NCI-H1092 (cell line): ENCODE results near the gene RARRES2.
"Not testable (repeated sequence)": the region's sequence is repeated elsewhere in the genome, so short reads cannot be mapped to it uniquely, and the experiment has no call there.

Experiments used
- DNase-seq: peaks from one replicate; lab custom pipeline; 2025; lab: John Stamatoyannopoulos, UW

Gene RARRES2

DNA sequence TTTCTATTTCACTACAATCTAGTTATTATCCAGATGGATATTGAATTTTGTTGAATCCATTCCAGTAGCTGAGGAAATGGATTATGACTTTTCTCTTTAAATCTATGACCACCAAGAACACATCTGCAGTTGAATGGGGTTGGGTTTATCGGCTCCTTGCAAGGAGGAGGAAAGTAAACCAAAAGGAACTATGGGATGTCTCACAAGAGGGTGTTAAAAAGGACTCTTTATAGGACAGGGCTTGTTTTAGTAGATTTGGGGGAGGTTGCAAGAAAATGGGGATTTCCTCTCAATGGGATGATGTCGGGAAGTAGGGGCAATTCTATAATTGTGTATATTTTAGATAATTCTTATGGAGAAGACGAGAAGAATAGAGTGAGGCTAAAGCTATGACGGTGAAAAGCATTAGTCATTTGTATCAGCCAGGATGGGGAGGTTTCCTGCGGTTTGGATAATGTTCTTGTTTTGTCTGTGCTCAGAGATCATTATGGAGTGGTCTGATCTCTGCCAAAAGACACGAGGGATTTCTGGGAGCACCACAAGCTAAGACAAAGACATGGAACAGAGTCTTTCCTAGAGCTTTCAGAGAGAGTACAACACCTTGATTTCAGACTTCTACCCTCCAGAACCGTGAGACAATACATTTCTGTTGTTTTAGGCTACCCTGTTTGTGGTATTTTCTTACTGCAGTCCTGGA, 23.5 kb downstream of the RARRES2 start:
- DNase-seq = no peak

DNA sequence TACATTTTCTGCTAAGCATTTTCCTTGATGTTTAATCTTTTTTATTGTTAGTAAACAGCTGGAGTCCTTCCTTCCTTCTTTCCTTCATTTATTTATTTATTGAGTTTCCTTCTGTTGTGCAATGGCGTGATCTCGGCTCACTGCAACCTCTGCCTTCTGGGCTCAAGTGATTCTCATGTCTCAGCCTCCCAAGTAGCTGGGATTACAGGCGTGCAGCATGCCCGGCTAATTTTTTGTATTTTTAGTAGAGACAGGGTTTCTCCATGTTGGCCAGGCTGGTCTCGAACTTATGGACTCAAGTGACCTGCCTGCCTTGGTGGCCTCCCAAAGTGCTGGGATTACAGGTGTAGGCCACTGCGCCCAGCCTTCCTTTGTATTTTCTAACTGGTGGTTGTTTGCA, 24.4 kb downstream of the RARRES2 start:
- DNase-seq = not testable (repeated sequence)

DNA sequence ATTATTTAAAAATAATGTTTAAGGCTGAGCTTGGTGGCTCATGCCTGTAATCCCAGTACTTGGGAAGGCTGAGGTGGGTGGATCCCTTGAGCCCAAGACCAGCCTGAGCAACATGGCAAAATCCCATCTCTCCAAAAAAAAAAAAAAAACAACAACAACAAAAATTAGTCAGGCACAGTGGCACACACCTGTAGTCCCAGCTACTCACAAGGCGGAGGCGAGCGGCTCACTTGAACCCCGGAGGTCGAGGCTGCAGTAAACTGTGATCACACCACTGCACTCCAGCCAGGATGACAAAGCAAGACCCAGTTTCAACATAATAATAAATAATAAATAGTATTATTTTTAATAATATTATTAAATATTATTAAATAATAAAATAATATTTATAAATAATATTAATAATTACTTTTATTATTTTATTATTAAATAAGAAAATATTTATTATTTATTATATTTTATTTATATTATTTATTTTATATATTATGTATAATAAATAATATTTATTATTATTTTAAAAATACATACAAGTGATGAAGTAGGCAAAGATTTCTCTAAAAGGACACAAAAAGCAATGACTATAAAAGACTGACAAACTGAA, 26.7 kb downstream of the RARRES2 start:
- DNase-seq = no peak

DNA sequence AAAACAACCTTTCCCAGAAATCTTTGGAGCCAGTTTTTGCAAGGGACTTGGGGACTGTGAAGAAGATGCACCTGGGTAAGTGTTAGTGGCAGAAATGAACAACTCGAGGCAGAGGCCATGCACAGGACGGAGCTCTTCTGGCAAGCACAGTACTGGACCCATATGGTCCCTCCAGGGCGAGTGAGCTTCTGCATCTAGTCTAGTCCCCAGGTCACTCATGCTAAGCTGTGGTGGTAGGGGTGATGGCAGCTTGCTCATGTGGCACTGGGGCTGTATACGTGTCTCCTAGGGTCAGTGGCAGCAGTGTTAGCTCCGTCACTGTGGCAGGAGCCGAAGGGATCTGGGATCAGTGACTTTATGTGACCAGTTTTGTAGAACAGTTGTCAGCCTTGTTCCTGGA, 27.6 kb downstream of the RARRES2 start:
- DNase-seq = no peak

DNA sequence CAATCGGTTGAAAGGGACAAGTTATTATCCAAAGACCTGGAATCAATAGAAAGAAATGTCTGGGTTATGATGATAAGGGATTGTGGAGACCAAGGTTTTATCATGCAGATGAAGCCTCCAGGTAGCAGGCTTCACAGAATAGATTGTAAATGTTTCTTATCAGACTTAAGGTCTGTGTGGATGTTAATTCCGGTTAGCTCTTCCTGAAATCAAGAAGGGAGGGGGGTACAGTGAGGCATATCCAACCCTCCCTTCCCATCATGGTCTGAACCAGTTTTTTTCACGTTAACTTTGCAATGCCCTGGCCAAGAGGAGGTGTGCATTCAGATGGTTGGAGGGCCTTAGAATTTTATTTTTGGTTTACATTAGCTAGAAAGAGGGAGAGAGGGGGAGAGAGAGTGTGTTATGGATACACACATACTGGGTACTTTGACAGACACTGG, 28.0 kb downstream of the RARRES2 start:
- DNase-seq = no peak

DNA sequence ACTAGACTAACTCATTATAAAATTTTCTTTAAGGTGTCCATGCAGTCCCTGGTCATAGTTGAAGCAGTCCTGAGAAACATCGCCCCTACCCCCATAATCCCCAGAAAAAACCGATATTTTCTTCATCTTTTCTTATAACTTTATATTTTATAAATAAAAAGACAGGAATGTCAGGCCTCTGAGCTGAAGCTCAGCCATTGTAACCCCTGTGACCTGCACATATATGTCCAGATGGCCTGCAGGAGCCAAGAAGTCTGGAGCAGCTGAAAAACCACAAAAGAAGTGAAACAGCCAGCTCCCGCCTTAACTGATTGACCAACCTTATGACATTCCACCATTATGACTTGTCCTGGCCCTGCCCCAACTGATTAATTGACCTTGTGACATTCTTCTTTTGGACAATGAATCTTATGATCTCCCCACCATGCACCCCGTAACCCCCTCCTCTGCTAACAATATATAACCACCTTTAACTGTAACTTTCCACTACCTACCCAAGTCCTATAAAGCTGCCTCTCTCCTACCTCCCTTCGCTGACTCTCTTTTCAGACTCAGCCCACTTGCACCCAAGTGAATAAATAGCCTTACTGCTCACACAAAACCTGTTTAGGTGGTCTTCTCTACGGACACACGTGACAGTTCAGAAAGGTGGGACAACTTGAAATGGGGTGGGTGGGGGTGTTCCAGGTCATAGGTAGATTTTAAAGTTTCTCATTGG, 28.6 kb downstream of the RARRES2 start:
- not testable (repeated sequence) for DNase-seq

DNA sequence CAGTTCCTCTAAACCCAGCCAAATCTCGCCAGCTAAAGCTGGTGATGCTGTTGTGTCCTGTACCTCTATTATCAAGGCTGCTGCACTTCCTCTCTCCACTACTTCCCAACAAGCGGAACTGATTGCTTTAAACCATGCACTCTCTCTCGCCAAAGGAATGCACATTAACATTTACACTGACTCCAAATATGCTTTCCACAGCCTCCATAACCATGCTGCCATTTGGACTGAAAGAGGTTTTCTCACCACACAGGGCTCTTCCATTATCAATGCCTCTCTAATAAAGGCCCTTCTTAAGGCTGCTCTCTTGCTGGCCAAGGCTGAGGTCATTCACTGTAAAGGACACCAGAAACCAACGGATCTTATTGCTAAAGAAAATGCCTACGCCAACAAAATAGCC, 29.7 kb downstream of the RARRES2 start:
- no peak for DNase-seq

DNA sequence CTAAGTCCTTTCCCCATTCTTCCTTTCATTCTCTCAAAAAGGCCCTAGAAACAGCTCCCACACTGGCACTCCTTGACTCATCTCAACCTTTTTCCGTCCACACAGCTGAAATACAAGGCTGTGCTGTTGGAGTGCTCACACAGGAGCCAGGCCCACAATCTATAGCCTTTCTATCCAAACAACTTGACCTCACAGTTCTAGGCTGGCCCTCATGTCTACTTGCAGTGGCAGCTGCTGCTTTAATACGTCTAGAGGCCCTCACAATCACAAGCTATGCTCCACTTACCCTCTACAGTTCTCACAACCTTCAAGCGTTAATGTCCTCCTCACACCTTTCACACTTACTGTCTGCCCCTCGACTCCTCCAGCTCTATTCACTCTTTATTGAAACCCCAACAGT, 30.3 kb downstream of the RARRES2 start:
- no peak for DNase-seq

DNA sequence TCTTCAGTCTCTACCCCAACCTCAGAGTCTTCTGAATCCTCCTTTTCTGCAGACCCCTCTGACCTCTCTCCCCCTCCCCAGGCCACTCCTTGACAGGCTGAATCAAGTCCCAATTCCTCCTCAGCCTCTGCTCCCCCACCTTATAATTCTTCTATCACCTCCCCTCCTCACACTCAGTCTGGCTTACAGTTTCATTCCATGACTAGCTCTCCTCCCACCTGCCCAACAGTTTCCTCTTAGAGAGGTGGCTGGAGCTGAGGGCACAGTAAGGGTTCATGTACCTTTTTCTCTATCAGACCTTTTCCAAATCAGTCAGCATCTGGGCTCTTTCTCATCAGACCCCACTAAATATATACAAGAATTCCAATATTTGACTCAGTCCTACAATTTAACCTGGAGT, 32.9 kb downstream of the RARRES2 start:
- DNase-seq = no peak

DNA sequence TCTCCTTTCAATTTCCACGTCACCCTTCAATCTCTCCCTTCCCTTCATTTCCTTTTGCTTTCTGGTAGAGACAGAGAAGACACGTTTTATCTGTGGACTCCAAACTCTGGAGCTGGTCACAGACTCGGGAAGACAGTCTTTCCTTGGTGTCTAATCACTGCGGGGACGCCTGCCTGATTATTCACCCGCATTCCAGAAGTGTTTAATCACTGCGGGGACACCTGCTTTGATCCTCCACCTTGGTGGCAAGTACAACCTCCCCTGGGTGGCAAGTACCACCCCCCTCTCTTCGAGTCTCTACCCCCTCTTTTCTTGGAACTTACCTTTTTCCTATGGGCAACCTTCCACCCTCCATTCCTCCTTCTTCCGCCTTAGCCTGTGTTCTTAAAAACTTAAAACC, 33.5 kb downstream of the RARRES2 start:
- DNase-seq = no peak

DNA sequence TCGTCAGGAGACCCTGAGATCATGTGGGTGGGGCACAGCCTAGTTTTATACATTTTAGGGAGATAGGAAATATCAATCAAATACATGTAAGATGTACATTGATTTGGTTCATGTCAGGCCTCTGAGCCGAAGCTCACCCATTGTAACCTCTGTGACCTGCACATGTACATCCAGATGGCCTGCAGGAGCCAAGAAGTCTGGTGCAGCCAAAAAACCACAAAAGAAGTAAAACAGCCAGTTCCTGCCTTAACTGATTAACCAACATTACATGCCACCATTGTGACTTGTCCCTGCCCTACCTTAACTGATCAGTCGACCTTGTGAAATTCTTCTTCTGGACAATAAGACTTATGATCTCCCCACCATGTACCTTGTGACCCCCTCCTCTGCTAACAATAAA, 34.3 kb downstream of the RARRES2 start:
- no peak for DNase-seq

DNA sequence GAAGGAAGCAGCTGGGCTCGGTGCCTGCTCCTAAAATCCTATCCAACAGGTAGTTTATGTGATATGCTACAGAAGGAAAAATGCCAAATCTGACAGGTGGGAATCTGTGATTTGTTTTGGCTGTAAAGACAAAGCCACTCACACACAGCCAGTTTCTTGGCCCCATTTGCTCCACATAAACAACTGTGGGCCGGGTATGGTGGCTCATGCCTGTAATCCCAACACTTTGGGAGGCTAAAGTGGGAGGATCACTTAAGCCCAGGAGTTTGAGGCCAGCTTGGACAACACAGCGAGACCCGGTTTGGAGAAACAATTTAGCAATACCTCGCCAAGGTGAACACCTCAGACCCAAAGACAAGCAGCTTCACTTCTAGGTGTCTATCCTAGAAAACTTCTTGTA, 35.1 kb downstream of the RARRES2 start:
- DNase-seq = not testable (repeated sequence)

DNA sequence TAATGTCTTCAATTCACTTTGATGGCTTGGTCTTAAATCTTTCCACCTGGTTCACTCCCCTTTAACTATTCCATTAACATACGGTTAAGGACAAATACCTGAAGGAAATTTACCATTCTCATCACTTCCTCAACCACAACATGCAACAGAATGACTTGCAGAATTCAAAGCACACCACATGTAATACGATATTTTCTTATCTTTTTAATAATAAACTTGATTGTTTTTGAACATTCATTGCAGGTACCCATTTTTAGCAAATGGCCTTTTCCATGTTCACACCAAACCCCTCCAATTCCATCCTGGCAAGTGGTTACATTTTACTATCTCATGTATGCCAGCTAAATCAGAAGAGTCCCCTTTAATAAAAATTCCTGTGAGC, 35.5 kb downstream of the RARRES2 start:
- not testable (repeated sequence) for DNase-seq

DNA sequence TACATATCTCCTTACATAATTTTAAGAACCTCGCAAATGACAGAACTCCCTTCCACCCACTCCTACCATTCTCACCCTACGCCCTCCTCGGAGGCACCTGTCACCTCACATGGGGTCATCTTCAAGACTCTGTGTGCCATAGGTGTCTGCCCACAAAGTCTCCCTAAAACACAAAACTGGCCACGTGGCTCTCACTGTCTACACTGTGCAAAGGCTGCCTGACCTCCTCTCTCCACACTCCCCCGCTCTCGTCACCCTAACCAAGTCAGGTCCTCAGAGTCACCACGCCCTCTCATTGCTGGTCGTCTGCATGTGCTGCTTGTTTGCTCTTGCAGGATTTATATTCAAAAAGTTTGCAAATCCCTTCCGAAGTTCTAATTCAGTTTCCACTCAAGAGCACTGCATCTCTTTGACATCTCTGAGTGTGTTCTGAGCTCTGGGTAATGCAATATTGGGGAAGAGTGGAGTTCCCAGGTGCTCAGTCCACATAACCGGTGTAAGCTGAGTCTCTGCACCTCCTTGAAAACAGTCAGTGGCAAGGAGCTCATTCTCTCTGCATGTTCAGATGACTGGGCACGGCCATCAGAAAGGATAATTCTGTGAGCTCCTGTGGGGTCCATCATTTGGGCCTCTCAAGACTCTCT, 36.0 kb downstream of the RARRES2 start:
- not testable (repeated sequence) for DNase-seq

DNA sequence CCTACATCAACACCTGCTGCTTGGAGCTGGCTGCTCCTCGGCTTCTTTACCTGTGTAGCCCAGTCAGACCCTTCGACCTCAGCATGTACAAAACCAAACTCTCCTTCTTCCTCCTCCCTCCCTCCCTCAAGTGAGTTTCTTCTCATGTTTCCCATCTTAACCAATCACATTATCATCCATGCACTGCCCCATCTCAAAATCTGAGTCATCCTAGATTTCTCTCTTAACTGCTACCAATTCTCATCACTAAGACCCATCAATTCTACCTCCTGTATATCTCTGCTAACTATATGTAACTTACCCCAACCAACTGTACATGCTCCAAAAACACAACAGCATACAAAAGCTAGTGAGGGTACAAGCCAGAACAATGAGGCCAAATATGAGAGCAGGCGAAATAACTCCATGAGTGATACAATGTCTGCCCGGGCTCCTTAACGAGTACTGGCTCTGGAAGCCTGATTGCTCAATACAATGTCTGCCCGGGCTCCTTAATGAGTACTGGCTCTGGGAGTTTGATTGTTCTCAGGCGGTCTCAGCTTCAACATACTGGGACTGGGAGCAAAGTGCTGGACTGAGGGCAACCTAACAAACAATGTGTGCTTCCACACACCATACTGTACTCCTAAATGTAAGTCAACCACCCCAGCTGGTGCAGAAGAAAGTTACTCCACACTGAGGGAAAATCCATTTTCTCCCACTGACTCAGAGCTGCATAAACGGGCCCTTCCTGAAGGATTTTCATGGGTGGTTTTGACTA, 36.8 kb downstream of the RARRES2 start:
- not testable (repeated sequence) for DNase-seq

DNA sequence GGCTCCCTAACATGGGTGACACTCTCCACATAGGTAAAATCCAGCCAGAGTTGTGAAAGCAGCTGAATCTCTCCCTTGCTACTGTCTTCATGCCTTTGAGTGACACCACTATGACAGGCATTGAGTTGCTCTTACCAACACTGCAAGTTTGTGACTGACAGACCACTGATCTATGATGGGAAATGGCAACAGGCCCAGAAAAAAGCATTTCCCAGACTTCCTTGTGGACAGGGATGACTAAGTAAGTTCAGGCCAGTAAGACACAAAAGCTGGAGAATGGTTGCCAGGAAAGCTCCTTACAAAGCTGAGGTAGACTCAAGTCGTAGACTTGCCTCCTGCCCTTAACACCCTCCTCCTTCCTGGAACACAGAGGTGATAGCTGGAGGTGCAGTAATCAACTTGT, 38.5 kb downstream of the RARRES2 start:
- not testable (repeated sequence) for DNase-seq

DNA sequence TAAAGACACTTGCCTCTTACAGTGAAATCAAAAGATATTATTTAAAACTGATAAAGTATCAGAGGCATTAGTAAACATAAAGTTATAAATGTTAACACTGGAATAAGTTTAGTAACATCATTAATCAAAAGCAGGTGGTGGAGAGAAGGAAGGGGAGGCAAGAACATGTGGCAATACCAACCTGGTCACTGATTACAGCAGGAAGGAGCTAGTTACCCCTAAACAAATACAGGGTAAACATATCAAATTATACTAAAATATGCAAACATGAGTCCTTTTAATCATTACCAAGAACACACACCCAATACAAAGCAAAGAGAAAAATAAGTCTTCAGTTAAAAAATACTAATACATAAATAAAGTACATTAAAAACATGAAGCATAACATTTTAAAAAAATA, 43.5 kb downstream of the RARRES2 start:
- not testable (repeated sequence) for DNase-seq

DNA sequence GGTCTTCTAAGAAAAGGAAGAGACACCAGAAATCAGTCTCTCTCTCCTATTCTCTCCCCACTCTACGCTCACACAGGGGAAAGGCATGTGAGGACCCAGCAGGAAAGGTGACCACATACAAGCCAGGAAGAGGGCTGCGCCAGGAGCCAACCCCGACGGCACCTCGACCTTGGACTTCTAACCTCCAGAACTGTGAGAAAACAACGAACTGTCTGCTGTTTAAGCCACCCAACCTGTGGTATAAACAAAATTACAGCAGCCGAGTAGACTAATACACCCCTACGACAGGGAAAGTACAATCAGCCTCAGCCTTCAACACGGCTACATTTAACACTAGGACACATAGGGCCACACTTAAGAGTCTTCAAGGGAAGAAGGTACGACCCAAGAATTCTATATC, 44.6 kb downstream of the RARRES2 start:
- DNase-seq = not testable (repeated sequence)

DNA sequence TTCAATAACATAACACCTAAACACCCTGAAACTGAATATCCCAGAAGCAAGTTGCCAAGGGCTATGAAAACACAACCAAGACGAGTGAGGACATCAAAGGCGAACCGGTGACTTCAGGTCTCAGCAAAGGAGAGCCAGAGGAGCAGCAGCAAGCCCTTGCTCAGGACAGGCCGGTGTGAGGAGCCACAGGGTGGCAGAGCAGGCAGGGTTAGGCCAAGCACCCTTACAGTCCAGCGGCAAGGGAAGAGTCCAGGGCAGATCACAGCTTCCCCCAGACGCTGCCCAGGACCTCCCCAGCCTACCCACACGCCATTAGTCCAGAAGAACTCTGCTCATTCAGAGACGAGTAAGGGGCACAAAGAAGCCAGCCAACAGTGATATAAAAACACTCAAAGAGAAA, 45.8 kb downstream of the RARRES2 start:
- DNase-seq = not testable (repeated sequence)

DNA sequence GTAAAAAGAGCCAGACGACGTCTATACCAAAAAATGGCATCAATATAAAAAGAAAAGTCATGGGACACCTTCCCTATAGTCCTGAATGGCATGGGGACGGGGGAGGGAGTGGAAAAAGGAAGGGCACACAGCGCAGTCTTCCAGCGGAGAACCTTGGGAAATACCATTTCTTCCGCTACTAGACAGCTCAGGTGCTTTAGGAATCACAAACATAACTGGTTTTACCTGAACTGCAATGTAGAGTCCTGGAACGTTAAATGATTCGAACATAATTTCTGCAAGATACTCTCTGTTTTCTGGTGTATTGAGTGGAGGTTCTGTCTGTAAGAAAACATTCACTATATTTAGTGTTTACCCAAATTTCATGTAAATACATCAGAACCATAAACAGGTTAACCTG, 46.4 kb downstream of the RARRES2 start:
- not testable (repeated sequence) for DNase-seq

DNA sequence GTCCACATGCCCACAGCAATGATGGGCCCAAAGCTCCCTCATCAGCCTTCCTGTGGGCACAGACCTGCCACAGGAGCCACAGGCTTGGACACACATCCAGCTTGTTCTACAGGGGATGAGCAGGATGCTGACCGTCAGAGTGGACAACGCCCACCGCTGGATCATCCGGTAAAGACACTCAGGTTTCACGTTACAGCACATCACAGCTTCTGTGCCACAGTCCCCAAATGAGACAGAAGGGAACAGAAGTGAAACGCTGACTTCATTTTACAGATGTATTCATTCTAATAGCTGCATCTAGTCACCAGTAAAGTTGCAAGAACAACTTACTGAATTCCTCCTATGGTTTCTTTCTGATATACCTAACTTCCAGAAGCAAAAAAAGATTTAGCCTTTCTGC, 51.1 kb downstream of the RARRES2 start:
- not testable (repeated sequence) for DNase-seq

DNA sequence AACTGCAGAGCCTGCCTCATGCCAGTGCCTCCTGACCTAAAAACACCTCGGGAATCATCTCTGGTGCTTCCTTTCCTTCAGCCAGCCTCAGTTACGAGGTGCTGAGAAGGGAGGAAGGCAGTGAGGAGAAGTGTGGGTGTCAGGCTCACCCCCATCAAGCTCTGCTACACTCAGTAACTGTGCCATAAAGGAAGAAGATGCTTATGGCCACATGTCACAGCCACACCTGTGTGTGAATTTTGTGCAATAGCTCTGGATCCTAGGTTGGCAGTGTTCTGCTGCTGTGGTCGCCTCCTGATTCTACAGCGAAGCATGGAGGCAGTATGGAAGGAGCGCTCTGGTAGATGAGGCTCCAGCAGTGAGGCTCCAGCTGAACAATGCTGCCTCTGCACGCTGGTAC, 52.6 kb downstream of the RARRES2 start:
- not testable (repeated sequence) for DNase-seq
